Suppressor macrophage treated with lipopolysaccharide for 4 hours (primary cell): Measurements from ENCODE around the gene DEDD.
A peak's percentile ranks its signal among the peaks of the same experiment; 100 is the strongest.

Source experiments
- DNase-seq: peaks from one replicate; pipeline ENCODE4 v3.0.0-alpha.2; 2020

DEDD gene

GRCh38 chr1:161132410-161133219, at the start of gene DEDD:
Gene DEDD (minus strand): TSS chr1:161132667. CDS start chr1:161124462, 8,205 bp downstream.
- peak; percentile 95 for DNase-seq

GRCh38 chr1:161182214-161182613, 49.7 kb upstream of the DEDD start:
- peak; percentile 61 for DNase-seq

- peak; percentile 47 for DNase-seq
Measured at GRCh38 chr1:161180639-161181038, 48.2 kb upstream of the DEDD start.

GRCh38 chr1:161179698-161180097, 47.2 kb upstream of the DEDD start:
- DNase-seq = no peak

GRCh38 chr1:161177936-161178244, 45.4 kb upstream of the DEDD start:
- no peak for DNase-seq

GRCh38 chr1:161177112-161177935, 44.9 kb upstream of the DEDD start, which contains the start of gene B4GALT3:
Gene B4GALT3 (minus strand): TSS chr1:161177507. CDS start chr1:161176060, 1,447 bp downstream.
- peak; percentile 91 for DNase-seq

GRCh38 chr1:161176468-161177111, 44.1 kb upstream of the DEDD start:
- DNase-seq = no peak

GRCh38 chr1:161175771-161176453, 43.4 kb upstream of the DEDD start:
- DNase-seq = no peak

- DNase-seq = no peak
Measured at GRCh38 chr1:161174911-161175310, 42.4 kb upstream of the DEDD start.

GRCh38 chr1:161173711-161174110, 41.2 kb upstream of the DEDD start:
- DNase-seq = no peak

GRCh38 chr1:161172776-161173376, 40.4 kb upstream of the DEDD start:
- DNase-seq = no peak

- DNase-seq = no peak
Measured at GRCh38 chr1:161172349-161172748, 39.9 kb upstream of the DEDD start.

GRCh38 chr1:161171696-161172095, 39.2 kb upstream of the DEDD start:
- DNase-seq = no peak

GRCh38 chr1:161171191-161171590, 38.7 kb upstream of the DEDD start:
- DNase-seq = no peak

- DNase-seq = no peak
Measured at GRCh38 chr1:161168906-161169305, 36.4 kb upstream of the DEDD start.

- no peak for DNase-seq
Measured at GRCh38 chr1:161166669-161167548, 34.4 kb upstream of the DEDD start.

- peak; percentile 97 for DNase-seq
Measured at GRCh38 chr1:161165742-161166668, 33.5 kb upstream of the DEDD start, which contains the start of gene PPOX. Gene PPOX (plus strand): TSS chr1:161166426. CDS start chr1:161166848, 422 bp downstream.

- no peak for DNase-seq
Measured at GRCh38 chr1:161164901-161165610, 32.6 kb upstream of the DEDD start.

- no peak for DNase-seq
Measured at GRCh38 chr1:161163793-161164192, 31.3 kb upstream of the DEDD start.
